ENCODE data around the gene ATXN1.

- TF ChIP-seq EP300 (IDR thresholded peaks at IDR 0.05): no peak
- TF ChIP-seq POLR2A (IDR thresholded peaks at IDR 0.05): no peak
Measured at GRCh38 chr6:16285467-16286150, 475.7 kb downstream of the ATXN1 start.
